SK-N-SH (cell line): ENCODE measurements around the gene P2RX3. TPM values are rescaled to one million over a fixed set of nuclear protein-coding genes. Genes with fewer than 3 reads are reported as not detected.

Experiments
- CTCF ChIA-PET: fragments of 300-600, 350-600 bp; formaldehyde crosslinking; extraction: SDS; loops from one replicate; lab custom pipeline; 2021; lab: Yijun Ruan, JAX
- POLR2A ChIA-PET: fragments of 350-600 bp; sonication (Branson Sonifier 250); formaldehyde crosslinking; extraction: SDS; loops from one replicate; lab custom pipeline; 2020; ENCODE audit warnings: antibody characterized with exemption, inconsistent platforms; lab: Yijun Ruan, JAX
- DNase-seq: peaks from one replicate; pipeline ENCODE4 v3.0.0; 2012
- H2AFZ ChIP-seq: fragments of 200-600 bp; sonication (generic); 2 replicates; pipeline ENCODE4 v1.8.1; 2016; ENCODE audit warnings: antibody characterized with exemption, mild to moderate bottlenecking, low read depth
- H3F3A ChIP-seq: fragments of 200-600 bp; sonication (generic); replicated peaks from 2 replicates; pipeline ENCODE3; 2016; ENCODE audit warnings: antibody characterized with exemption, mild to moderate bottlenecking; ENCODE audit not compliant: insufficient read depth
- H3K27ac ChIP-seq, 2 experiments: fragments of 200-500 bp in 1 of 2; fragments of 200-600 bp in 1 of 2; sonication (Bioruptor generic) in 1 of 2; sonication (generic), shearing (Covaris generic) in 1 of 2; 2 replicates each; pipeline versions ENCODE4 v1.5.1 to v1.6.1; 2014 to 2016; ENCODE audit warnings: low read depth in 2 of 2, inconsistent platforms in 1 of 2, low read length in 1 of 2, mild to moderate bottlenecking in 1 of 2, mixed read lengths in 1 of 2
- H3K27me3 ChIP-seq: fragments of 200-600 bp; sonication (generic), shearing (Covaris generic); 2 replicates; pipeline ENCODE4 v1.6.1; 2016; ENCODE audit warnings: mixed run types; ENCODE audit not compliant: insufficient read depth
- H3K36me3 ChIP-seq, 2 experiments: fragments of 200-500 bp in 1 of 2; fragments of 200-600 bp in 1 of 2; sonication (Bioruptor generic) in 1 of 2; sonication (generic) in 1 of 2; replicated peaks in 1 of 2; 2 replicates each; pipeline versions ENCODE3 to v1.5.1; 2014 to 2016; ENCODE audit warnings: low read length in 1 of 2, mild to moderate bottlenecking in 1 of 2; ENCODE audit not compliant: insufficient read depth in 2 of 2, control insufficient read depth in 1 of 2
- H3K4me1 ChIP-seq, 2 experiments: fragments of 200-500 bp in 1 of 2; fragments of 200-600 bp in 1 of 2; sonication (Bioruptor generic) in 1 of 2; sonication (generic), shearing (Covaris generic) in 1 of 2; 2 replicates each; pipeline versions ENCODE4 v1.5.1 to v1.6.1; 2014 to 2016; ENCODE audit warnings: low read depth in 1 of 2, low read length in 1 of 2, mixed run types in 1 of 2; ENCODE audit not compliant: insufficient read depth in 2 of 2, control insufficient read depth in 1 of 2
- H3K4me2 ChIP-seq: fragments of 200-600 bp; sonication (generic), shearing (Covaris generic); 2 replicates; pipeline ENCODE4 v1.6.1; 2017; ENCODE audit warnings: mixed run types
- H3K4me3 ChIP-seq, 2 experiments: fragments of 200-500 bp in 1 of 2; fragments of 200-600 bp in 1 of 2; sonication (Bioruptor generic) in 1 of 2; sonication (generic), shearing (Covaris generic) in 1 of 2; 2 replicates each; pipeline versions ENCODE4 v1.5.1 to v1.8.1; 2014 to 2016; ENCODE audit warnings: low read depth in 2 of 2, inconsistent platforms in 1 of 2, low read length in 1 of 2, mild to moderate bottlenecking in 1 of 2, mixed read lengths in 1 of 2, moderate library complexity in 1 of 2
- H3K79me2 ChIP-seq: fragments of 200-600 bp; sonication (generic); 2 replicates; pipeline ENCODE4 v1.8.1; 2017; ENCODE audit warnings: mild to moderate bottlenecking; ENCODE audit not compliant: insufficient read depth
- H3K9ac ChIP-seq: fragments of 200-600 bp; sonication (generic); 2 replicates; pipeline ENCODE4 v1.6.1; 2017; ENCODE audit warnings: mixed run types
- H3K9me2 ChIP-seq: fragments of 200-600 bp; sonication (generic); 2 replicates; pipeline ENCODE4 v1.6.1; 2017; ENCODE audit warnings: mixed run types
- H3K9me3 ChIP-seq: fragments of 200-600 bp; sonication (generic); 2 replicates; pipeline ENCODE4 v1.6.1; 2017; ENCODE audit warnings: mixed run types, mild to moderate bottlenecking, moderate library complexity
- H4K20me1 ChIP-seq: fragments of 200-600 bp; sonication (generic); 2 replicates; pipeline ENCODE4 v1.6.1; 2017; ENCODE audit warnings: mild to moderate bottlenecking, mixed run types; ENCODE audit not compliant: insufficient read depth
- CHD2 ChIP-seq: fragments of 150-350 bp; IDR thresholded peaks from 2 replicates; pipeline ENCODE4 v1.6.1; 2018; ENCODE audit warnings: low read length; ENCODE audit not compliant: partially characterized antibody
- ELF1 ChIP-seq: IDR thresholded peaks from 2 replicates; pipeline ENCODE4 v1.4.0; 2012
- EP300 ChIP-seq, 2 experiments: IDR thresholded peaks; 2 replicates each; pipeline versions ENCODE4 v1.4.0 to v1.6.1; 2012; ENCODE audit warnings: borderline replicate concordance in 1 of 2, low read depth in 1 of 2, low read length in 1 of 2
- FOSL2 ChIP-seq: IDR thresholded peaks from 2 replicates; pipeline ENCODE4 v1.4.0; 2012; ENCODE audit warnings: low read depth, mild to moderate bottlenecking, moderate library complexity, borderline replicate concordance
- FOXM1 ChIP-seq: IDR thresholded peaks from 2 replicates; pipeline ENCODE4 v1.4.0; 2012; ENCODE audit warnings: low read depth, mild to moderate bottlenecking
- GABPA ChIP-seq: IDR thresholded peaks from 2 replicates; pipeline ENCODE4 v1.4.0; 2012; ENCODE audit warnings: low read depth, mild to moderate bottlenecking
- GATA2 ChIP-seq: sonication (generic); formaldehyde crosslinking; IDR thresholded peaks from 2 replicates; pipeline ENCODE4 v1.5.0; 2020; ENCODE audit warnings: mild to moderate bottlenecking, missing genetic modification reagents
- JUND ChIP-seq: IDR thresholded peaks from 2 replicates; pipeline ENCODE4 v1.4.0; 2012
- MAX ChIP-seq: IDR thresholded peaks from 2 replicates; pipeline ENCODE4 v1.4.0; 2012; ENCODE audit warnings: low read depth
- NRF1 ChIP-seq: IDR thresholded peaks from 2 replicates; pipeline ENCODE4 v1.6.1; 2012; ENCODE audit warnings: low read depth, mild to moderate bottlenecking, low read length
- POLR2AphosphoS5 ChIP-seq: IDR thresholded peaks from 2 replicates; pipeline ENCODE4 v1.6.1; 2012; ENCODE audit warnings: low read depth, low read length
- RCOR1 ChIP-seq: fragments of 150-350 bp; IDR thresholded peaks from 2 replicates; pipeline ENCODE4 v1.6.1; 2017; ENCODE audit warnings: antibody characterized with exemption, low read length
- REST ChIP-seq: IDR thresholded peaks from 2 replicates; pipeline ENCODE4 v1.6.1; 2012; ENCODE audit warnings: mild to moderate bottlenecking, low read depth, low read length, moderate library complexity
- RFX5 ChIP-seq: IDR thresholded peaks from 2 replicates; pipeline ENCODE4 v1.6.1; 2012; ENCODE audit warnings: mild to moderate bottlenecking, improper control_type of control experiment, low read length
- TEAD4 ChIP-seq: IDR thresholded peaks from 2 replicates; pipeline ENCODE4 v1.4.0; 2012; ENCODE audit warnings: mild to moderate bottlenecking, borderline replicate concordance; ENCODE audit not compliant: insufficient read depth
- USF1 ChIP-seq: IDR thresholded peaks from 2 replicates; pipeline ENCODE4 v1.4.0; 2012; ENCODE audit warnings: low read depth, borderline replicate concordance
- WGBS: methylation state at CpG from one replicate; pipeline ENCODE4 v1.1.6; 2017; ENCODE audit warnings: low lambda C conversion rate; 5-methylcytosine and 5-hydroxymethylcytosine counted together
- polyA plus RNA-seq, 3 experiments: library from polyadenylated mRNA; depleted of rRNA; stranded (reverse); fragments of >200 nt; gene quantifications; 2 replicates each; pipeline ENCODE4 v1.2.3, GENCODE V29; 2012
- TF ChIP-seq, protein P1 (sequence below): fragments of 150-350 bp; IDR thresholded peaks from 2 replicates; pipeline ENCODE4 v1.6.1; 2016; ENCODE audit warnings: mild to moderate bottlenecking, low read depth, low read length
- TF ChIP-seq, protein P2 (sequence below): fragments of 150-350 bp; IDR thresholded peaks from 2 replicates; pipeline ENCODE4 v1.6.1; 2017; ENCODE audit warnings: antibody characterized with exemption, low read length, low read depth, borderline replicate concordance
- TF ChIP-seq, protein P3 (sequence below): IDR thresholded peaks from 2 replicates; pipeline ENCODE4 v1.4.0; 2012; ENCODE audit warnings: low read depth, borderline replicate concordance

The P2RX3 gene
- polyA plus RNA-seq, 1 of the 3 experiments (the other 2 are of a cell fraction): not detected

- Histone ChIP-seq H3K9ac (no peak overlapping the region), H3K4me2 (no peak overlapping the region), H2AFZ (no peak overlapping the region), H3K27ac (no peak overlapping the region), H3K9me2 (no peaks in the 10 kb centered on the region), H3K79me2 (no peaks in the 10 kb centered on the region), H3K27me3 (peaks cover 22% of the 10 kb centered on the region; the same call in 1 of the 2 replicates)
- ChIA-PET CTCF (interaction anchor here (1.2 kb wide), 1 partner anchor 16 kb away, joined by 3 read pairs; no protein-coding TSS in a partner anchor), POLR2A (no interaction called here)
- WGBS: 24% methylated on average over 6 of the region's 6 CpGs
- DNase-seq: no peak
- TF ChIP-seq, protein P1, sequence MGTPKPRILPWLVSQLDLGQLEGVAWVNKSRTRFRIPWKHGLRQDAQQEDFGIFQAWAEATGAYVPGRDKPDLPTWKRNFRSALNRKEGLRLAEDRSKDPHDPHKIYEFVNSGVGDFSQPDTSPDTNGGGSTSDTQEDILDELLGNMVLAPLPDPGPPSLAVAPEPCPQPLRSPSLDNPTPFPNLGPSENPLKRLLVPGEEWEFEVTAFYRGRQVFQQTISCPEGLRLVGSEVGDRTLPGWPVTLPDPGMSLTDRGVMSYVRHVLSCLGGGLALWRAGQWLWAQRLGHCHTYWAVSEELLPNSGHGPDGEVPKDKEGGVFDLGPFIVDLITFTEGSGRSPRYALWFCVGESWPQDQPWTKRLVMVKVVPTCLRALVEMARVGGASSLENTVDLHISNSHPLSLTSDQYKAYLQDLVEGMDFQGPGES: no peak
- no peak for TF ChIP-seq REST
- no peak for TF ChIP-seq RCOR1
- TF ChIP-seq TEAD4: no peak
- no peak for TF ChIP-seq USF1
- no peak for TF ChIP-seq FOSL2
- no peak for TF ChIP-seq CHD2
- no peak for TF ChIP-seq GATA2 (CRISPR knock-in tag)
- TF ChIP-seq, protein P2, sequence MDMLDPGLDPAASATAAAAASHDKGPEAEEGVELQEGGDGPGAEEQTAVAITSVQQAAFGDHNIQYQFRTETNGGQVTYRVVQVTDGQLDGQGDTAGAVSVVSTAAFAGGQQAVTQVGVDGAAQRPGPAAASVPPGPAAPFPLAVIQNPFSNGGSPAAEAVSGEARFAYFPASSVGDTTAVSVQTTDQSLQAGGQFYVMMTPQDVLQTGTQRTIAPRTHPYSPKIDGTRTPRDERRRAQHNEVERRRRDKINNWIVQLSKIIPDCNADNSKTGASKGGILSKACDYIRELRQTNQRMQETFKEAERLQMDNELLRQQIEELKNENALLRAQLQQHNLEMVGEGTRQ: no peak
- TF ChIP-seq EP300 (IDR thresholded peaks at IDR 0.05; ENCODE audit: borderline replicate concordance in 1 of 2, low read depth in 1 of 2, low read length in 1 of 2): no peak
- TF ChIP-seq JUND: no peak
- no peak for TF ChIP-seq GABPA
- TF ChIP-seq, protein P3, sequence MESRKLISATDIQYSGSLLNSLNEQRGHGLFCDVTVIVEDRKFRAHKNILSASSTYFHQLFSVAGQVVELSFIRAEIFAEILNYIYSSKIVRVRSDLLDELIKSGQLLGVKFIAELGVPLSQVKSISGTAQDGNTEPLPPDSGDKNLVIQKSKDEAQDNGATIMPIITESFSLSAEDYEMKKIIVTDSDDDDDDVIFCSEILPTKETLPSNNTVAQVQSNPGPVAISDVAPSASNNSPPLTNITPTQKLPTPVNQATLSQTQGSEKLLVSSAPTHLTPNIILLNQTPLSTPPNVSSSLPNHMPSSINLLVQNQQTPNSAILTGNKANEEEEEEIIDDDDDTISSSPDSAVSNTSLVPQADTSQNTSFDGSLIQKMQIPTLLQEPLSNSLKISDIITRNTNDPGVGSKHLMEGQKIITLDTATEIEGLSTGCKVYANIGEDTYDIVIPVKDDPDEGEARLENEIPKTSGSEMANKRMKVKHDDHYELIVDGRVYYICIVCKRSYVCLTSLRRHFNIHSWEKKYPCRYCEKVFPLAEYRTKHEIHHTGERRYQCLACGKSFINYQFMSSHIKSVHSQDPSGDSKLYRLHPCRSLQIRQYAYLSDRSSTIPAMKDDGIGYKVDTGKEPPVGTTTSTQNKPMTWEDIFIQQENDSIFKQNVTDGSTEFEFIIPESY: no peak
- TF ChIP-seq FOXM1: no peak
- TF ChIP-seq RFX5: no peak
- TF ChIP-seq NRF1: no peak
- TF ChIP-seq ELF1: no peak
- no peak for TF ChIP-seq MAX
- TF ChIP-seq POLR2AphosphoS5: no peak
- TF ChIP-seq, all 33 proteins: peak for 0
- no peak overlapping the region for H3K4me3 ChIP-seq
- no peaks in the 10 kb centered on the region; a peak in 1 of 4 replicates for H3K4me1 ChIP-seq
- no peaks in the 10 kb centered on the region for H4K20me1 ChIP-seq
- no peaks in the 10 kb centered on the region for H3K36me3 ChIP-seq
- H3F3A ChIP-seq: no peaks in the 10 kb centered on the region
- H3K9me3 ChIP-seq: no peaks in the 10 kb centered on the region
Measured at GRCh38 chr11:57402188-57403002, 64.2 kb downstream of the P2RX3 start.
